Endothelial cell of umbilical vein (primary cell): Measurements from ENCODE around the gene SPIRE1. TPM values are rescaled to one million over a fixed set of nuclear protein-coding genes. Genes with fewer than 3 reads are reported as not detected.

Experiments
- BruUV-seq: library from RNA; stranded (reverse); fragments of 400-500 nt; replicated peaks from 2 replicates; lab custom pipeline; 2021; lab: Mats Ljungman, UMichigan
- CTCF ChIA-PET: fragments of 300-600, 350-600 bp; sonication (Branson Sonifier 250); formaldehyde crosslinking; loops from one replicate; lab custom pipeline; 2021; ENCODE audit warnings: antibody characterized with exemption, inconsistent platforms; lab: Charles Lee
- POLR2A ChIA-PET: fragments of 300-600, 350-600 bp; sonication (Branson Sonifier 250); formaldehyde crosslinking; loops from one replicate; lab custom pipeline; 2021; ENCODE audit warnings: antibody characterized with exemption, inconsistent platforms; lab: Charles Lee
- DNase-seq: peaks from one replicate; pipeline ENCODE4 v3.0.0-alpha.2; 2011; ENCODE audit warnings: low read depth, low spot score
- FAIRE-seq: peaks from 2 replicates; lab custom pipeline; 2011; peaks lifted over from hg19 to GRCh38; lab: Jason Lieb, UNC
- H2AFZ ChIP-seq: 2 replicates; pipeline ENCODE4 v1.6.0; 2012; ENCODE audit warnings: low read depth, low read length, control low read depth, inconsistent platforms
- H3K27ac ChIP-seq: 2 replicates; pipeline ENCODE4 v1.5.1; 2011; ENCODE audit warnings: low read depth, mild to moderate bottlenecking, control low read depth, low read length, moderate library complexity; ENCODE audit not compliant: insufficient read depth
- H3K27me3 ChIP-seq, 2 experiments: 2 replicates each; pipeline versions ENCODE4 v1.6.0 to v1.6.1; 2011; ENCODE audit warnings: low read length in 2 of 2, mixed read lengths in 1 of 2; ENCODE audit not compliant: control insufficient read depth in 2 of 2, insufficient read depth in 2 of 2
- H3K36me3 ChIP-seq, 2 experiments: 2 replicates in 1 of 2; 3 replicates in 1 of 2; pipeline ENCODE4 v1.5.1; 2011; ENCODE audit warnings: low read length in 2 of 2, mild to moderate bottlenecking in 1 of 2, moderate library complexity in 1 of 2; ENCODE audit not compliant: control insufficient read depth in 2 of 2, insufficient read depth in 2 of 2; ENCODE audit errors: extremely low read depth in 1 of 2
- H3K4me1 ChIP-seq: 3 replicates; pipeline ENCODE4 v1.5.1; 2011; ENCODE audit warnings: mild to moderate bottlenecking, low read length; ENCODE audit not compliant: control insufficient read depth, insufficient read depth; ENCODE audit errors: extremely low read depth
- H3K4me2 ChIP-seq: 2 replicates; pipeline ENCODE4 v1.6.1; 2011; ENCODE audit warnings: low read length, control low read depth, mixed read lengths; ENCODE audit not compliant: insufficient read depth
- H3K4me3 ChIP-seq, 3 experiments: fragments of 200-600 bp in 1 of 3; sonication (generic), shearing (Covaris generic) in 1 of 3; replicated peaks in 1 of 3; 2 replicates each; pipeline ENCODE4 v1.5.1; 2011 to 2016; ENCODE audit warnings: control low read depth in 3 of 3, low read length in 3 of 3, mild to moderate bottlenecking in 2 of 3, inconsistent platforms in 1 of 3, low read depth in 1 of 3, moderate library complexity in 1 of 3; ENCODE audit not compliant: insufficient read depth in 1 of 3
- H3K79me2 ChIP-seq: 2 replicates; pipeline ENCODE4 v1.6.0; 2012; ENCODE audit warnings: low read length, inconsistent platforms; ENCODE audit not compliant: control insufficient read depth, insufficient read depth
- H3K9ac ChIP-seq: replicated peaks from 2 replicates; pipeline ENCODE3; 2011; ENCODE audit warnings: low read length, control low read depth; ENCODE audit not compliant: insufficient read depth; ENCODE audit errors: extremely low read depth
- H3K9me1 ChIP-seq: replicated peaks from 3 replicates; pipeline ENCODE4 v1.6.0; 2011; ENCODE audit warnings: mild to moderate bottlenecking, low read length; ENCODE audit not compliant: control insufficient read depth, insufficient read depth; ENCODE audit errors: extremely low read depth
- H3K9me3 ChIP-seq: replicated peaks from 2 replicates; pipeline ENCODE4 v1.5.1; 2012; ENCODE audit warnings: low read length, inconsistent platforms; ENCODE audit not compliant: control insufficient read depth, insufficient read depth
- H4K20me1 ChIP-seq: replicated peaks from 2 replicates; pipeline ENCODE3; 2011; ENCODE audit warnings: mild to moderate bottlenecking, low read length; ENCODE audit not compliant: control insufficient read depth, insufficient read depth; ENCODE audit errors: extremely low read depth
- CTCF ChIP-seq, 2 donors: IDR thresholded peaks; 1 replicate in 1 of 2; 2 replicates in 1 of 2; pipeline ENCODE4 v1.5.1; 2011; ENCODE audit warnings: low read length in 2 of 2, mild to moderate bottlenecking in 2 of 2, moderate library complexity in 2 of 2, control low read depth in 1 of 2, inconsistent platforms in 1 of 2, low read depth in 1 of 2; ENCODE audit not compliant: insufficient read depth in 1 of 2; ENCODE audit errors: extremely low read depth in 1 of 2
- EZH2 ChIP-seq: IDR thresholded peaks from 2 replicates; pipeline ENCODE4 v1.6.1; 2012; ENCODE audit warnings: borderline replicate concordance, low read depth, mild to moderate bottlenecking, moderate library complexity, low read length, inconsistent platforms; ENCODE audit not compliant: severe bottlenecking
- FOS ChIP-seq: IDR thresholded peaks from 2 replicates; pipeline ENCODE4 v1.6.1; 2011; ENCODE audit warnings: mild to moderate bottlenecking, low read length, moderate library complexity, borderline replicate concordance; ENCODE audit not compliant: insufficient read depth
- GATA2 ChIP-seq: IDR thresholded peaks from 2 replicates; pipeline ENCODE4 v1.7.0; 2011; ENCODE audit warnings: low read depth, mild to moderate bottlenecking, moderate library complexity, mixed read lengths, low read length; ENCODE audit not compliant: insufficient read length, insufficient read depth
- JUN ChIP-seq: IDR thresholded peaks from 2 replicates; pipeline ENCODE4 v1.6.1; 2011; ENCODE audit warnings: borderline replicate concordance, low read depth; ENCODE audit not compliant: insufficient read length, insufficient read depth
- MAX ChIP-seq: IDR thresholded peaks from 2 replicates; pipeline ENCODE4 v1.6.1; 2011; ENCODE audit not compliant: insufficient read depth, insufficient read length
- MYC ChIP-seq: IDR thresholded peaks from one replicate; pipeline ENCODE4 v1.6.1; 2011; ENCODE audit warnings: mild to moderate bottlenecking, low read depth, low read length
- POLR2A ChIP-seq: IDR thresholded peaks from 2 replicates; pipeline ENCODE4 v1.6.1; 2012; ENCODE audit warnings: low read depth, mild to moderate bottlenecking, control low read depth, low read length
- POLR2AphosphoS5 ChIP-seq: IDR thresholded peaks from 2 replicates; pipeline ENCODE4 v1.6.1; 2012; ENCODE audit warnings: low read depth, mild to moderate bottlenecking, control low read depth, low read length, moderate library complexity; ENCODE audit not compliant: insufficient read depth
- dilution Hi-C: fragments of 300-500 bp; cut with MboI; formaldehyde crosslinking; loops from one replicate; pipeline ENCODE4 v1.15.0; 2019; ENCODE audit warnings: low sequenced_read_pairs; ENCODE audit not compliant: extremely low pct_ligation_motif_present
- intact Hi-C: fragments of 100-400 bp; cut with micrococcal nuclease; formaldehyde crosslinking; loops from one replicate; pipeline ENCODE4 v1.10.0; 2022
- polyA plus RNA-seq, 4 experiments: library from polyadenylated mRNA; depleted of rRNA in 3 of 4; stranded (reverse) in 3 of 4; unstranded in 1 of 4; fragments of >200 nt; gene quantifications; 2 replicates each; pipeline versions ENCODE4 v1.2.1 to v1.2.3, GENCODE V29; 2011 to 2012; ENCODE audit warnings: missing spikeins in 1 of 4
- total RNA-seq: library from RNA; stranded (reverse); gene quantifications from 2 replicates; pipeline ENCODE4 v1.2.3, GENCODE V29; 2021

The SPIRE1 gene
- total and polyA plus RNA-seq, 2 donors (not counting 3 experiments of a cell fraction or from before 2014, with no cell fraction given): 13.1 to 44.0 TPM

- Histone ChIP-seq H4K20me1 (no peaks in the 10 kb centered on the region), H2AFZ (no peak overlapping the region), H3K4me2 (no peak overlapping the region), H3K4me1 (peaks cover 9% of the 10 kb centered on the region), H3K9me1 (no peaks in the 10 kb centered on the region), H3K79me2 (peaks cover 25% of the 10 kb centered on the region), H3K9ac (no peak overlapping the region), H3K9me3 (no peaks in the 10 kb centered on the region), H3K36me3 (no peaks in the 10 kb centered on the region), H3K27ac (no peak overlapping the region), H3K4me3 (no peak overlapping the region), H3K27me3 (peaks cover 8 to 13% of the 10 kb centered on the region in 2 experiments)
- no TSS peak for BruUV-seq
- ChIA-PET CTCF (interaction anchor here (1.2 kb wide), 1 partner anchor 10 kb away, joined by 3 read pairs; no protein-coding TSS in a partner anchor), POLR2A (no interaction called here)
- FAIRE-seq (no peak), DNase-seq (no peak)
- intact Hi-C loops (no loop called here), dilution Hi-C loops (no loop called here)
- TF ChIP-seq FOS (no peak), MAX (no peak), CTCF (IDR thresholded peaks at IDR 0.05; ENCODE audit: extremely low read depth in 1 of 2, insufficient read depth in 1 of 2, low read depth in 1 of 2, low read length in 2 of 2) (no peak)
Measured at GRCh38 chr18:12410081-12410481, 247.8 kb downstream of the SPIRE1 start.

GRCh38 chr18:12409469-12409868 is 248.4 kb downstream of the SPIRE1 start:
- no peak overlapping the region for H3K4me2 ChIP-seq
- H3K9me1 ChIP-seq: no peaks in the 10 kb centered on the region
- TSS peak; percentile 24 for BruUV-seq
- no peaks in the 10 kb centered on the region for H3K36me3 ChIP-seq
- no peak for DNase-seq
- no peaks in the 10 kb centered on the region for H3K9me3 ChIP-seq
- TF ChIP-seq POLR2AphosphoS5 (no peak), MAX (no peak), JUN (no peak), FOS (no peak), CTCF (IDR thresholded peaks at IDR 0.05; ENCODE audit: extremely low read depth in 1 of 2, insufficient read depth in 1 of 2, low read depth in 1 of 2, low read length in 2 of 2) (no peak), EZH2 (no peak), POLR2A (no peak), GATA2 (no peak), MYC (no peak)
- H3K9ac ChIP-seq: no peak overlapping the region
- dilution Hi-C loops (no loop called here), intact Hi-C loops (no loop called here)
- peak; percentile 42 for FAIRE-seq
- no peak overlapping the region for H3K27ac ChIP-seq
- H3K27me3 ChIP-seq: peaks cover 11 to 13% of the 10 kb centered on the region in 2 experiments
- H3K4me3 ChIP-seq: no peak overlapping the region
- H3K79me2 ChIP-seq: peaks cover 25% of the 10 kb centered on the region
- CTCF ChIA-PET: interaction anchor here (1.2 kb wide), 1 partner anchor 9 kb away, joined by 3 read pairs; no protein-coding TSS in a partner anchor
- H3K4me1 ChIP-seq: peaks cover 9% of the 10 kb centered on the region
- no peaks in the 10 kb centered on the region for H4K20me1 ChIP-seq
- no peak overlapping the region for H2AFZ ChIP-seq
- POLR2A ChIA-PET: interaction anchor here (0.7 kb wide), 1 partner anchor 494 kb away, joined by 3 read pairs; no protein-coding TSS in a partner anchor
